MM.1S (cell line): ENCODE measurements around the gene MRAP2.

Experiments
- EZH2 ChIP-seq: fragments of 300-600 bp; sonication (generic); optimal IDR thresholded peaks from 2 replicates; pipeline ENCODE3; 2017; ENCODE audit warnings: low read depth, mild to moderate bottlenecking, antibody characterized with exemption, low read length, mixed read lengths
- EZH2phosphoT487 ChIP-seq: fragments of 300-600 bp; sonication (generic); IDR thresholded peaks from 2 replicates; pipeline ENCODE4 v1.6.1; 2018; ENCODE audit warnings: antibody characterized with exemption, low read length
- TF ChIP-seq, protein P1 (sequence below): fragments of 300-600 bp; sonication (generic); IDR thresholded peaks from 2 replicates; pipeline ENCODE4 v1.5.1; 2016; ENCODE audit warnings: antibody characterized with exemption, low read length, mixed read lengths

DNA sequence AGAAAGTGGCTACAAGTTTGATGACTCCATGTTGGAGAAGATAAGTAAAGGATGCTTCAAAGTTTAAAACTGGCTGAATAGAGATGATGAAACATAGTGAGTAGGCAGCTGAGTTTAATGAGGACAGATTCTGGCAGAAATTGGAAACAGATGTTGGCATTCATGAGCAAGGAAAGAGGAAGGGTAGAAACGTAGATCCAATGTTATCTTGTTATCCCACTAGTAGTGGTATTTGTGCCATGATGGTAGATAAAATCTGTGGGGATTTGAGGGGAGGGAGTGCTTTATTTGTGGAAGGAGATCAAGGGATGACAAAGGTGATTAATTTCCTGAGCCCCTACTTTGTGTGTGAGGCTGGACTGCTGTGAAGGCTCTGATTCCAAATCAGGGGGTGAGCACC, 69.5 kb downstream of the MRAP2 start:
- TF ChIP-seq, protein P1, sequence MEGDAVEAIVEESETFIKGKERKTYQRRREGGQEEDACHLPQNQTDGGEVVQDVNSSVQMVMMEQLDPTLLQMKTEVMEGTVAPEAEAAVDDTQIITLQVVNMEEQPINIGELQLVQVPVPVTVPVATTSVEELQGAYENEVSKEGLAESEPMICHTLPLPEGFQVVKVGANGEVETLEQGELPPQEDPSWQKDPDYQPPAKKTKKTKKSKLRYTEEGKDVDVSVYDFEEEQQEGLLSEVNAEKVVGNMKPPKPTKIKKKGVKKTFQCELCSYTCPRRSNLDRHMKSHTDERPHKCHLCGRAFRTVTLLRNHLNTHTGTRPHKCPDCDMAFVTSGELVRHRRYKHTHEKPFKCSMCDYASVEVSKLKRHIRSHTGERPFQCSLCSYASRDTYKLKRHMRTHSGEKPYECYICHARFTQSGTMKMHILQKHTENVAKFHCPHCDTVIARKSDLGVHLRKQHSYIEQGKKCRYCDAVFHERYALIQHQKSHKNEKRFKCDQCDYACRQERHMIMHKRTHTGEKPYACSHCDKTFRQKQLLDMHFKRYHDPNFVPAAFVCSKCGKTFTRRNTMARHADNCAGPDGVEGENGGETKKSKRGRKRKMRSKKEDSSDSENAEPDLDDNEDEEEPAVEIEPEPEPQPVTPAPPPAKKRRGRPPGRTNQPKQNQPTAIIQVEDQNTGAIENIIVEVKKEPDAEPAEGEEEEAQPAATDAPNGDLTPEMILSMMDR = no peak
- TF ChIP-seq EZH2 = no peak
- no peak for TF ChIP-seq EZH2phosphoT487
